Thyroid gland (tissue), 4 donors: ENCODE results near the gene IFITM1. TPM values are rescaled to one million over a fixed set of nuclear protein-coding genes. Genes with fewer than 3 reads are reported as not detected.

Experiments used
- small RNA-seq: library from RNA; depleted of rRNA; stranded (forward); fragments of <200 nt; gene quantifications from one replicate; pipeline ENCODE3, GENCODE V24; 2016
- total RNA-seq, 4 donors: library from RNA; depleted of rRNA; stranded (reverse); fragments of >200 nt; gene quantifications; one replicate each; pipeline ENCODE4 v1.2.3, GENCODE V29; 2016

Gene IFITM1
- total RNA-seq, 4 donors from 2014 or later = 94.3 to 163 (median 103) TPM

Small RNA genes lying within 50 kb of the gene (small RNA-seq; reads per million reads assigned to genes)
- gene AC136475.6 = not detected

Other genes with a start within 250 kb of the IFITM1 start
- gene SCGB1C1, start 121.0 kb upstream of the IFITM1 start, total RNA-seq = not detected
- 10 to 100 TPM; 22.2 to 39.5 (median 33.8) TPM for gene BET1L, start 106.6 kb upstream of the IFITM1 start, total RNA-seq
- 100 to 1,000 TPM in 2 of 4 donors, 10 to 100 TPM in 2; 65.8 to 128 (median 99.8) TPM for gene RIC8A, start 106.3 kb upstream of the IFITM1 start, total RNA-seq
- gene SIRT3, start 77.7 kb upstream of the IFITM1 start, total RNA-seq = 10 to 100 TPM; 14.3 to 21.2 (median 17.0) TPM
- gene PSMD13, start 77.1 kb upstream of the IFITM1 start, total RNA-seq = 100 to 1,000 TPM in 1 of 4 donors, 10 to 100 TPM in 3; 64.7 to 111 (median 77.7) TPM
- gene NLRP6, start 35.6 kb upstream of the IFITM1 start, total RNA-seq = under 1 TPM; 0.13 to 0.73 (median 0.28) TPM
- 10 to 100 TPM; 21.8 to 43.3 (median 32.7) TPM for gene PGGHG, start 24.9 kb upstream of the IFITM1 start, total RNA-seq
- gene IFITM5, start 14.5 kb upstream of the IFITM1 start, total RNA-seq = not detected
- gene IFITM2, start 6.2 kb upstream of the IFITM1 start, total RNA-seq = 100 to 1,000 TPM in 1 of 4 donors, 10 to 100 TPM in 3; 83.2 to 318 (median 92.9) TPM
- gene IFITM3, start 6.8 kb downstream of the IFITM1 start, total RNA-seq = 100 to 1,000 TPM; 140 to 300 (median 178) TPM
- gene B4GALNT4, start 55.5 kb downstream of the IFITM1 start, total RNA-seq = 1 to 10 TPM in 1 of 4 donors, under 1 TPM in 1, not detected in 2; 0.98 to 1.2 TPM
- 10 to 100 TPM; 30.4 to 58.4 (median 46.9) TPM for gene PKP3, start 80.2 kb downstream of the IFITM1 start, total RNA-seq
- gene SIGIRR, start 101.0 kb downstream of the IFITM1 start, total RNA-seq = 10 to 100 TPM; 46.0 to 69.6 (median 47.8) TPM
- 1 to 10 TPM; 3.7 to 6.4 (median 4.7) TPM for gene ANO9, start 128.0 kb downstream of the IFITM1 start, total RNA-seq
- gene PTDSS2, start 136.2 kb downstream of the IFITM1 start, total RNA-seq = 10 to 100 TPM; 40.8 to 69.9 (median 41.7) TPM
- 100 to 1,000 TPM; 191 to 259 (median 231) TPM for gene RNH1, start 193.2 kb downstream of the IFITM1 start, total RNA-seq
- gene HRAS, start 221.5 kb downstream of the IFITM1 start, total RNA-seq = 10 to 100 TPM; 16.9 to 41.3 (median 29.9) TPM
- gene LRRC56, start 223.5 kb downstream of the IFITM1 start, total RNA-seq = 1 to 10 TPM; 1.7 to 2.6 (median 2.3) TPM
- gene LMNTD2, start 246.7 kb downstream of the IFITM1 start, total RNA-seq = 1 to 10 TPM; 4.2 to 8.8 (median 6.6) TPM
- 10 to 100 TPM; 18.6 to 60.0 (median 24.8) TPM for gene RASSF7, start 246.9 kb downstream of the IFITM1 start, total RNA-seq